Measurements from ENCODE around the gene FAM110A.
"Not testable (repeated sequence)": the region's sequence is repeated elsewhere in the genome, so short reads cannot be mapped to it uniquely, and the experiment has no call there.

FAM110A gene

DNA sequence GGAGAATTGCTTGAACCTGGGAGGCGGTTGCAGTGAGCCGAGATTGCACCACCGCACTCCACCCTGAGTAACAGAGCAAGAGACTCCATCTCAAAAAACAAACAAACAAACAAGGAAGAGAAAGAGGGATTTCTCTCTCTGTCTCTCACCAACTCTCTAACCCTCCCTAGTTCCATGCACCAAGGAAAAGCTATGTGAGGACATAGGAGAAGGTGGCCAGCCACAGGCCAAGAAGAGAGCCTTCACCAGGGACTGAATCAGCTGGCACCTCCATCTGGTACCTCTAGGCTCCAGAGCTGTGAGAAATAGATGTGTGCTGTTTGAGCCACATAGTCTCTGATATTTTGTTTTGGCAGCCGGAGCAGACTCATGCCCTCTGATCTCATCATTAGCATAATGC is 9.0 kb upstream of the FAM110A start:
- no peak for DNase-seq

DNA sequence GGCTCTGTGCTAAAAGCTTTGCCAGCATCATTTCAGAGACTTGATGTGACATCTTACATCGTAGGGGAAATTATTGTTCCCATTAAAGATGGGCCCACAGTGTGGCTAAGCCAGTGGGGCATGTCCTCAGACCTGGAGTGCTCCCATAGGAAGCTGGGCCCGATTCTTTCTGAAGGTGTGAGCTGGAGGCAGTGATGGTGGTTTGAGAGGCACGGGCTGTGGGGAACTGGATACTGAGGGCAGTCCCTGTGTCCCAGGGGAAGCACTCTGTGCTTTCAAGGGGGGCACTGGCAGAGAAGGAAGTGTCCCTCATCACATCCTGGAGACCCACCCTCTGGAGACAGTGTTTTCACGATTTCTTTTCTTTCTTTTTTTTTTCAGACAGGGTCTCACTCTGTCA is 8.6 kb upstream of the FAM110A start:
- no peak for DNase-seq

DNA sequence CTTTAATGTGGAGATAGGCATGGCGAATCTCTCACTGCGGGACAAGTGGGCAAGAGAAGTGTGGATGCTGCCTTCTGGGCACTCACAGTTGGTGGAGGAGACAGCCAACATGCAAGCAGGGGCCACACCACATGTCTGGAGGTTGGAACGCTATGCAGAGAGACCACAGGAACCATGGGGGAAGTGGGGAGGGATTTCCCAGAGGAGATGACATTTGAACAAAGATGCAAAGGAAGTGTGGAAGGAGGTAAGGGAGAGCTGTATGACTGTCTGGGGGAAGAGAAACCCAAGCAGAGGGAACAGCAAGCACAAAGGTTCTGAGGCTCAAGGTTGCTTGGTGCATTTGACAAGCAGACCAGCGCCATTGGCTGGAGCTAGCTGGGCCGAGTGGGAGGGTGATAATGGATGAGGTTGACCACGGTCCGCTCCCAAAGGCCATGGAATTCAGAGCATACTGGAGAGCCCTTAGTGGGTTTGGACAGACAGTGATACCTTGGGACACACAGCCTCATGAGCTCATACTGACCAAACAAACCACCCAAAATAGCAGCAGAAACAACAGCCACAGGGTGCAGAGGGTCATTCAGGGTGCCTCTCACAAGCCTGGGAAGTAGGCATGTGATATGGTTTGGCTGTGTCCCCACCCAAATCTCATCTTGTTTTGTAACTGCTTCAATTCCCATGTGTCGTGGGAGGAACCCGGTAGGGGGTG is 7.6 kb upstream of the FAM110A start:
- DNase-seq, result no peak

DNA sequence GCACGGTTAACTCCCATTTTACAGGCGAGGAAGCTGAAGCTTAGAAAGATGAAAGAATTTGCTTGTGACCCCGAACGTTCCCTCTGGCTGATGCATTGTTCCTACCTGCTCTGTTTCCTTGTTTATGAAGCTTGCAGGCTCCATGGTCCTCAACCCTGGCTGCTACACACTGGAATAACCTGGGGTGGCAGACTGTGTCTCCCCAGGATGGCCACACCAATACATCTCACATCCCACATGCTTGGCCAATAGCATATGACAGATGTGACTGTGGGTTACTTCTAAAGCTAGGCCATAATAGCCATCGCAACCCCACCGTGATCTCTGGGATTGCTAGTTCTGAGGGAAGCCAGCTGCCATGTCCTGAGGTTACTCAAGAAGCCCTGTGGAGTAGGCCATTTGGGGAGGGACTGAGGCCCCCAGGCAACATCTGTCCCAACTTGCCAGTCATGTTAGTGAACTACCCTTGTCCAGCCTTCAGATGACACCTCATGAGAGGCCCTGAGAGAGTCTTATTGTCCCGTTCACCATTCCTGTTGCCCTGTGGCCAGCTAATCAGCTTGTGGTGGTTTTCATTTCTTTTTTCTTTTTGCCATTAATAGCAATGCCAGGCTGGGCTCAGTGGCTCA is 6.7 kb upstream of the FAM110A start:
- DNase-seq, result no peak

DNA sequence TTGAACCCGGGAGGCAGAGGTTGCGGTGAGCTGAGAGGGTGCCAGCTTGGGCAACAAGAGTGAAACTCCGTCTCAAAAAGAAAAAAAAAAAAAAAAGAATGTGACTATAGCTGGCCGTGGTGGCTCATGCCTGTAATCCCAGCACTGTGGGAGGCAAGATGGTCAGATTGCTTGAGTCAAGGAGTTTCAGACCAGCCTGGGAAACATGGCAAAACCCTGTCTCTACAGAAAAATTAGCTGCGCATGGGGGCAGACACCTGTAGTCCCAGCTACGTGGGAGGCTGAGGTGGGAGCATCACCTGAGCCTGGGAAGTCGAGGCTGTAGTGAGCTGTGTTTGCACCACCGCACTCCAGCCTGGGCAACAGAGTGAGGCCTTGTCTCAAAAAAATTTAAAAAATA is 5.5 kb upstream of the FAM110A start:
- DNase-seq, result not testable (repeated sequence)

DNA sequence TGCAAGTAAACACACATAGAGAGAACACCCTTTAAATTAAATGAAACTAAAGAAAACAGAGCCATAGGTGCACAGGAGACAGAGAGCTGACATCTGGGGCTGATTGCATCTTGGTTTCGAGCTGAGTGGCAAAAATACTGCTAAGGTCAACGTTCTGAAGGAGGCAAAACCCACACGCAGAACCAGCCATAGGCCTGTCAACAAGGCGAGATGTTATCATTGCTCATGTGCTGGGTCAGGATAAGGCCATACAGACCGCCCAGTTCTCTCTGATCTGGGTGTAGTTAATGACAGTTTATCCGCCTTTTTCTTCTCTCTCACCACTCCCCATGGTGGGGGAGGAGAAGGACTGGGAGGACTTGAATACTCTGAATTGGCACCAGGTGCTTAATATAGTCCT is 4.5 kb upstream of the FAM110A start:
- no peak for DNase-seq

DNA sequence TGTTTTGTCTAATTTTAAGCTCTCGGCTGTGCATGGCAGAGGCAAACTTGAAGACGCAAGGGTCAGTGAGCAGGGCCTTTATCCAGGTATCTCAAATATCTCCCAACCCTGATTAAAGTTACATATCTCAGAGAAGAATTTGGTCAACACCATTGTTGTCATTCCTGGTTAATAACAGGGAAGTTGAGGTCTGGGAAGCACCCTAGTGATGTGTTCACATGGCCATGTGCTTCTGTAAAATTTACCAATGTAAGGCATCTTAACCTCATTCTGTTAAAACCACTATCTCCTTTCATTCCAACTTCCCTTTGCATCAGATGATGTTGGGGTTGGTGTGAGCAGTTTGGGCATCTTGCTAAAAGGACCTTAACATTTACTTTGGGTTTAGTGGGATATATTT is 4.0 kb upstream of the FAM110A start:
- no peak for DNase-seq

DNA sequence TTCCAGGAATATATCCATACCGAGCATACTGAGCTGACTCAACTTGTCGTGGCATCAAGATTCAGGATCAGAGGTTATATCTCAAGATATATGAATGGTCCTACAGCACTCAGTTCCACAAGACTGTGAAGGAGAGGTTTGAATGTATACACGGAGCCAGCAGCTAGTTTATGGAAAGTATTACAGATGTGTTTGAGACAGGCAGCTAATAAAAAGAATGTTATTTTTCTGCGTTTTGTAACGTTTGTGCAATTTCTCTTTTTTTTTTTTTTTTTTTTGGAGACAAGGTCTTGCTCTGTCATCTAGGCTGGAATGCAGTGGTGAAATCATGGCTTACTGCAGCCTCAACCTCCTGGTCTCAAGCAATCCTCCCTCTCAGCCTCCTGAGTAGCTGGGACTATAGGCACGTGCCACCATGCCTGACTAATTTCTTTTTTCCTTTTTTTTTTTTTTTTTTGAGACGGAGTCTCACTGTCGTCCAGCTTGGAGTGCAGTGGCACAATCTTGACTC is 3.4 kb upstream of the FAM110A start:
- DNase-seq, result no peak

DNA sequence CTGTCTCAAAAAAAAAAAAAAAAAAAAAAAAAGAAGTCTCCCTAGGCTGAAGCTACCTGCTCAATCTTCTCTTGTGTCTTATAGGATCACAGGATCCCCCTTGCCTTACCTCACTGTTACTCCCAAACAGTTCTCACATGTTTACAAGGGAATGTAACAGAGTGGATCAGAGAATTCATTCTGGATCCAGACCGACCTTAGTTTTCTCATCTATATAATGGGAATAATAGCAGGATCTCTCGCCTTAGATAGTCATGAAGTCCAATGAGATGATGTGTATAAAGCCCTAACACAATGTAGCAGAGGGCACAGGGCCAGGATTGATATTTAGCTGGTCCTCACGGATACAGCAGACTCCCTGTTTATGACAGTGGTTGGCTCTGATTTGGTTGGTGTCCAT is 2.3 kb upstream of the FAM110A start:
- DNase-seq, result no peak

DNA sequence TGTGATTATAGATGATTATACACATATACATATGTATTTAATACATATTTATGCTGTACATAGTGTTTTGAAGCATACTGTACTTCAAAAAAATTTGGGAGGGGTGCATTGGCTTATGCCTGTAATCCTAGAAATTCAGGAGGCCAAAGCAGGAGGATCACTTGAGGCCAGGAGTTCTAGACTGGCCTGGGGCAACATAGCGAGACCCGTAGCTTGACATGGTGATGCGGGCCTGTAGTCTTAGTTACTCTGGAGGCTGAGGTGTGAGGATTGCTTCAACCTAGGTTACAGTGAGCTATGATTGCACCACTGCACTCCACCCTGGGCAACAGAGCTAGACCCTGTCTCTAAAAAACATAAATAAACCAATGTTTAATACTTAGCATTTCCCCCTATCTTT is 1.6 kb upstream of the FAM110A start:
- no peak for DNase-seq

DNA sequence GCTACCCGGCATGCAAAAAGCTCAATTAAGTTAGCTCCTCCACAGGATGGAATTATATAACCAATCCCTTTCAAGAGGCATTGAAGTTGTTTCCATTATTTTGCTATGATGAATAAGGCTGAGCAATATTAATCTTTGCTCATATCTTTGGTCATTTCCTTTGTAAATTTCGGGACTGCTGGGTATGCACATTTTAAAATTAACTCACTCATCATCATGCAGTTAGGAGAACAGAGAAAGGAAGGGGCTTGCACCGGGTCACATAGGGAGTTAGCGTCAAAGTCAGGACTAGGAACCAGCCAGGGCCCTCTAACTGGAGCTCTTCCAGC is 430 bp upstream of the FAM110A start:
- DNase-seq, result no peak

DNA sequence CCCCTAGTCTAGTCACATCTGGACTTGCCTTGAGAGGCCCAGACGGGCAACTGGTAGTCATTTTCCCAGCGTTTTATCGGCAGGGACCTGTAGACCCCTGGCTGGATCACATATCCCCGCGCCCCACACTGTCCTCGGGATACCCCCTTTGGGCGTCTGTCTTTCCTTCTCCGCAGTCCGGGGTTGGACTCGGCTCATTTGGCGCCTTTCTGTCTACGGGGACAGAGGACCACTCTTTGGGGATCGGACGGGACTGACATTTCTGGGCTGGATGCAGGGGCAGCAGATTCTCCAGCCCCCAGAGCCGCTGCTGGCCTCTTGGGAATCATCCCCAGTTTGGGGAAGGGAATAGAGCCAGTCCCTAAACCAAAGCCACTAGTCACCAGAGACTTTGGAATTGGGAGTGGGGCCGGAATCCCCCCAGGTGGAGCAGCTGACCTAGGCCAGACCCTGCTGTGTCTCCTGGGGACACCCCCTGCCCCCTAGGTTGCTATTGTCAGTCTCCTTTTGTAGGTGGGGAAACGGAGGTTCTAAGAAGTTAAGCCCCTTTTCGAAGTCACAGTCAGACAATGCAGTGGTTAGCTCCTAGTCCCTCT is 734 bp downstream of the FAM110A start:
- no peak for DNase-seq

DNA sequence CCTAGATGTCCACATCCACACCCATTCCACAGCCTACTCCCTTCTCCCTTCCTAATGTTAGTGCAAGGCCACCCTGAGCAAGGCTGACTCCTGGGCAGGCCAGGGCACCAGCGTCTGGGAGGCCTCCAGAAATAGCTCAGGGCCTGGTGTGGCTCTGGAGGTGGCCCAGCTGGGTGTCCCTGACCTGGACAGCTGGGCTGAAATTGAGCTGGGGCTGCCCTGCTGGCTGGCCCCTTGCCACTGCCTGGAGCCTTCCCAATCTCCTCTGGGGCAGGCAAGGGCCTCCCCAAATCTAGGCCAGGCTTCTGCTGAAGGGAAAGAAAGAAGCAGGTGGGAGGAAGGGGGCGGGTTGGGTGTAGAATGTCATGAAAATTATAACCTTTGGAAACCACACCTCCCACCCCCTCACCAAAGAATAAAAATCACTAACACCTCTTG is 2.1 kb downstream of the FAM110A start:
- DNase-seq, result peak; percentile 50

DNA sequence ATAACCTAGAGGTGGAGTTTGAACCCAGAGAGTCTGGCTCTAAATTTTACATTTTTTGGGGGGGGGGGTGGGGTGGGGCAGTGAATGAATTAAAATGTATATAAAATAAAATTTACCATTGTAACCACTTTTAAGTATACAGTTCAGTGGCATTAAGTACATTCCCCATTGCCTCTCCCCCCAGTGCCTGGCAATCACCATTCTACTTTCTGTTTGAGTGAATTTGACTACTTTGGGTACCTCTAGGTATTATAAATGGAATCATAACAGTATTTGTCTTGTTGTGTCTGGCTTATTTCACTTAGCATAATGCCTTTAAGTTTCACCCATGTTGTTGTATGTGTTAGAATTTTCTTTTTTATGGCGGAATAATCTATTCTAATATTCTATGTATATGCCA is 2.7 kb downstream of the FAM110A start:
- no peak for DNase-seq

DNA sequence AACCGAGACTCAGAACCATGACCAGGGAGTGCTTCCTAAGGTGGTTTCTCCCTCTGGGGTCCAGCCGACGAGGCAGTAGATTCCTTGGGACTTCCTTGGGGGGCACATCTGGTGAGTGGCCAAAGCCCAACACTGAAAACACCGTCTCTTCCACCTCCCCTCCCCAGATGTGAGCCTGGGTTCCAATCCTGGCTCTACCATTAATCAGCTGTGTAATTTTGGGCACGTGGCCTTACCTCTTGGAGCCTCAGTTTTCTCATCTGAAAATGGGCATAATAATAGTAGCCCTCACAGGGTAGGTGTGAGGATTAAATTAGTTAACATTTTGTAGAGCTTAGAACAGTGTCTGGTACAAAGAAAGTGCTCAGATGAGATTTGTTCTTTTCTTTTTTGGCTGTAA is 5.5 kb downstream of the FAM110A start:
- DNase-seq, result no peak

DNA sequence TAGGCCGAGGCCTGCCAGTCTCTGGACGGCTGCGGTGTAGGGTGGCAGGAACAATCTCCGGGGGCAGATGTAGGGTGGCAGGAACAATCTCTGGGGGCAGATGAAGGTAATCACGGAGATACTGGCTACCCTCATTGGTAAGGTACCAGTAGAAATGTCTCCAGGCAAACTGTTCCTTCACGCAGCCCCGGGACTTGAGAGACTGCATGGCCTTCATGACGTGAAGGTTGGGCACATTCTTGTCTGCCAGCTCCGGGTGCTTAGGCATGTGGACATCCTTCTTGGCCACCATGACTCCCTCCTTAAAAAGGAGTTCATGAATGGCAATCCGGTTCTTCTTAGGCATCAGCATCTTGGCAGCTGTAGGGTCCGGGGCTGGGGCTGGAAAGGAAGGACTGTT is 6.1 kb downstream of the FAM110A start:
- DNase-seq, result no peak

DNA sequence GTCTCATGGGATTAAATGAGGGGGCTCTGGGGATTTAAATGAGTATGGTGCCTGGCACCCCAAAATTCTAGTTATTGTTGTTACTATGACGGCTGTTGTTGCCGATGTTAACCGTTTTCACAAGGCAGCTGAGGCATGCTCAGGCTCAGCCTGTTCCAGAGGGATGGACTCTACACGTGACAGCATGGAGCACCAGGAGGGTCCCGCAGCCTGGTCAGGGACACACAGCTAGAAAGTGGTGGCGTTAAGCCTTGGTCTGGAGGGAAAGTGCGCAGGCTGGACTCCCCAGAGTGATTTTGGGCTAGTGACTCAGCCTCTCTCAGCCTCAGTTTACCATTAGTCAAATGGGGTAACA is 7.0 kb downstream of the FAM110A start:
- no peak for DNase-seq

DNA sequence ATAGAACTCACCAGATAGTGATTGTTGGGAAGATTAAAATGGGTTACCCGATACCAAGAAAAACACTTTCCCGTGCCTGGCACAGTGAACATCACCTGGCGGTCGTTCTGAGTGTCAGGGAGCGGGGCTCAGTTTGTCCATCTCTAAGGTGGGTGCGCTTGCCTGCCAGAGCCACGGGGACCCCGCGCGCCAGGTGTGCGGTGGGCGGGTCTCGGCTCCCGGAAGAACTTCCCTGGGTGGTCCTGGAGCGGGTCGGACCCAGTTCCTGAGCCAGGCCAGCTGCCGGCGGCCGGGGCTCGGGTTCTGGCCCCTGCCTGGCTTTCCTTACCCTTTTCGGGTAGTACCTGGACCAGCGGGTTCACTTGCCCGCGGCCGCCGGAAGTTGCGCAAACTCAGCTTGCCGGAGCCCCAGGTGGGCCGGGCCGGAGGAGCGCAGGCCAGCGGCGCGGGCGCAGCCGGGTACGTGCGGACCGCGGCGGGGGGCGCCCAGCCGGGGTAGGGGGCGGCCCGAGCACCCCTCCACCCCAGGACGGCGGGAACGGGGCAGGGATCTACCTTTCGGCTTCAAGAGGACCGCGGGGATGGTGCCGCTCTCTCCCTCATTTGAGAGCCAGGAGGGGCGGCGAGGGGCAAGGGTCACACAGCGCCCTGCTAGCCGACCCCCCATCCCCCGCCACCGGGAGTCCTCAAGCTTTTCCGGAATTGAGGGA is 7.5 kb downstream of the FAM110A start:
- peak; percentile 50 for DNase-seq

DNA sequence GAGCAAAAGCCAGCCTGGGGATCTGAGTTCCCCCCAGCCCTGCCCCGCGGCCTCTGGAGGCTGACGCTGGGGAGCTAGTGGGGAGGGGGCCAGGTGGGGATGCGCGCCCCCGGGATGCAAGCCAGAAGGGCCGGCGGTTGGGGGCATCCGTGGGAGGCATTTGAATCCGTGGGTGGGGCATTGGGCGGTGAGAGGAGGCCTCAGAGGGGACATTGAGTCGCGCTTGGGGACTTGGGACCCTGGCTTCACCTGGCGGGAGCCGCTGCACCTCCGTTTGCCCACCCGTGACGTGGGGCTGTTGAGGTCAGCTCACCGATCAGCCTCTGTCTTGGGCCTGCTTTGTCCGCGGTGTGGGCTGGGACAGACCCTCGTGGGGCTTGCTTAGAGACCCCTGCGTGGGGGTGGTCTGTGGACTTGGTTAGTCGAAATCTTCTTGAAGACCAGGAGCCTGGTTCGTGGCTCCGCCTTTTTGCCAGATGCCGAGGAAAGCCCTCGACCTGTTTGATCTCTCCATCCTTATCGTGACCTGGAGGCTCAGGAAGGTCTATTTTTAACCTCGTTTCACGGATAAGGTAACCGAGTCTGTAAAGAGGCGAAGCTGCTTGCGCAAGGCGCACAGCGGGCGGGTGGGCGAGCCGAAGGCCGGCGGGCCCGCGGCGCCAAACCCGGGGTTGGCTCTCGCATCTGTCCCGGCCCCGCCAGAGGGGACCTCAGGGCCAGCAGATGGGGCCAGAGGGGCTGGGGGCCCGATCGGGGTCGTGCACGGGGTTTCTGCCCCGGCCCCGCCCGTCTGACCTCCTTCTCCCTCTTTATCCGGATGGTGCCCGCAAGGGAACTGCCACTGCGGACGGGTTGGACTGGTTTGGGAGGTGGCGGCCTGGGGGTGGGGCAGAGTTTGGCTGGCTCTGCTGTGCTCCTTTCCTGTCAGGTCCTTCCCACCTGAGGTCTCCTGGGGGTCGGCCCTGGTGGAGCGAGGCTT is 8.3 kb downstream of the FAM110A start:
- no peak for DNase-seq

DNA sequence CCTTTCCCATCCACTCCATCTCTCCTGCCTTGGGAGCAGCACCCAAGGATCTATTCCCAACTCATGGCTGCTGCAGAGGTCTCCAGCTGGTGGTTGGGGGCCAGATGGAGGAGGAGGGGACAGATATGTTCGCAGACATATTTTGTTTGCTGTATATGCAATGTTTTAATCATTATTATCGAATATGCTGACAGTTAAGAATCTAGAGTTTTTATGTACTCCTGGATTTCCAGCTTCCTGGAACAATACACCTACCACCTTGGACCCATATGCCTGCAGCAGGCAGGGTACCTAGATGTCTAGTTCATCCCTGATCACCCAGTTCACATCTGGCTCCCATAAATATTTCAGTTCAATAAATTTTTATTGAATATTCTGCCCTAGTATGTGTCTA is 9.0 kb downstream of the FAM110A start:
- DNase-seq, result no peak

DNA sequence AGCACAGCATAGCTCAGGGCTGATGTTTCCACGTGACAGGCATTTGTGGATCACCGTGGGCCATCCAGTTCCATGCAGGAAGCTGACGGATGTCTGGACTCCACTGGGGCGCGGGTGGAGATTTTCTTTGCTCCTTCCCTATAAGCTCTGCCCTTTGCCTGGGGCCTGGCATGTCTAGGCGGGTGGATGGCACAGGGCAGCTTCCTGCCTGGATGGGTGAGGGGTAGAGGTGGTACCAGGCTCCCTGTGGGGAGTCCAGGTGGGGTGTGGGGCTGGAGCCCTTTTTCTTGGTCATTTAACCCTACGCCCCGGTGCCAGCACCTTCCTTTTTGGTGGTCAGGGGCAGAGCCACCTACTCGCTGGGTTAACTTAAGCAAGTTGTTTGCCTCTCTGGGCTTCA is 10.4 kb downstream of the FAM110A start:
- DNase-seq, result no peak

DNA sequence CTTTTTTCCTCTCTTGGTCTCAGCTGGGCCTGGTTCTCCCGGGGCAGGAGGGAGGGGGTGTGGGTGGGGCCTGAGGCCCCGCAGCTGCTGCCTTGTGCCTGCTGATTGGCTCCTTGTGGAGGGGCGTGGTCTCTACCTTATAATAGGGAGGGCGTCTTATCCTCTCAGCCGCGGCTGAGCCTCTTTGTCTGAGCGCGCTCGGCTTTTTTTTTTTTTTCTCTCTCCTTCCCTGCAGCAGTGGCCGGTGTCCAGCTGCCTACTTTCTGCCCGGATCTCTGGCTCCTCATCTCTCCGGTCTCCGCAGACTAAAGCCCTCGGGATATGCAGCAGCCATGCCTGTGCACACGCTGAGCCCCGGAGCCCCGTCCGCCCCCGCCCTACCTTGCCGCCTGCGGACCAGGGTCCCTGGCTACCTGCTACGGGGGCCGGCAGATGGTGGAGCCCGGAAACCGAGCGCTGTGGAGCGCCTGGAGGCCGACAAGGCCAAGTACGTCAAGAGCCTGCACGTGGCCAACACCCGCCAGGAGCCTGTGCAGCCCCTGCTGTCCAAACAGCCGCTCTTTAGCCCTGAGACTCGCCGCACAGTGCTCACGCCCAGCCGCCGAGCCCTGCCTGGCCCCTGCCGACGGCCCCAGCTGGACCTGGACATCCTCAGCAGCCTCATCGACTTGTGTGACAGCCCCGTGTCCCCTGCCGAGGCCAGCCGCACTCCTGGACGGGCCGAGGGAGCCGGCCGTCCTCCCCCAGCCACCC is 11.1 kb downstream of the FAM110A start:
- DNase-seq, result peak; percentile 93

All from stimulated activated CD4-positive, alpha-beta T cell treated with anti-CD3 and anti-CD28 coated beads, Interleukin-15, amount 100 ng/mL, for 24 hours (primary cell).